ENCODE data around the gene MYBPC2. TPM values are rescaled to one million over a fixed set of nuclear protein-coding genes. Genes with fewer than 3 reads are reported as not detected.

Gene MYBPC2
- total RNA-seq, 2 donors from 2014 or later, result not detected

GRCh38 chr19:50513746-50514345, 81.2 kb downstream of the MYBPC2 start, which contains the start of gene ASPDH:
Gene ASPDH (minus strand): TSS chr19:50513913. CDS start chr19:50513823, 90 bp downstream.
- H3K27ac ChIP-seq, result no peak within 1 kb of the TSS
- H3K9me3 ChIP-seq, result no peaks in the 10 kb centered on the region
- no peak within 1 kb of the TSS for H3K9ac ChIP-seq (ENCODE audit: low read depth in 2 of 2, low read length in 2 of 2)
- no peaks in the 10 kb centered on the region for H3K36me3 ChIP-seq
- intact Hi-C loops (cut with DNase I), result no loop called here
- DNase-seq, result no peak
- peaks cover 3% of the 10 kb centered on the region for H3K27me3 ChIP-seq
- H3K4me3 ChIP-seq, result no peak within 1 kb of the TSS
- no peak for TF ChIP-seq CTCF (IDR thresholded peaks at IDR 0.05)
- no peaks in the 10 kb centered on the region for H3K4me1 ChIP-seq

GRCh38 chr19:50514346-50515167, 81.9 kb downstream of the MYBPC2 start:
- Histone ChIP-seq H3K9me3 (no peaks in the 10 kb centered on the region), H3K36me3 (no peaks in the 10 kb centered on the region), H3K4me1 (no peaks in the 10 kb centered on the region), H3K4me3 (no peak overlapping the region), H3K27me3 (peaks cover 3% of the 10 kb centered on the region), H3K27ac (no peak overlapping the region), H3K9ac (ENCODE audit: low read depth in 2 of 2, low read length in 2 of 2) (no peak overlapping the region)
- intact Hi-C loops (cut with DNase I), result no loop called here
- no peak for DNase-seq
- TF ChIP-seq CTCF (IDR thresholded peaks at IDR 0.05), result no peak

- H3K27me3 ChIP-seq, result peaks cover 3% of the 10 kb centered on the region
- intact Hi-C loops (cut with DNase I), result no loop called here
- H3K9ac ChIP-seq (ENCODE audit: low read depth in 2 of 2, low read length in 2 of 2), result no peak overlapping the region
- H3K36me3 ChIP-seq, result no peaks in the 10 kb centered on the region
- DNase-seq, result no peak
- H3K9me3 ChIP-seq, result no peaks in the 10 kb centered on the region
- no peak overlapping the region for H3K4me3 ChIP-seq
- no peak for TF ChIP-seq CTCF (IDR thresholded peaks at IDR 0.05)
- H3K27ac ChIP-seq, result no peak overlapping the region
- no peaks in the 10 kb centered on the region for H3K4me1 ChIP-seq
These were observed 82.5 kb downstream of the MYBPC2 start for GRCh38 chr19:50515168-50515561.

Other genes starting within 250 kb of the MYBPC2 start
- 100 to 1,000 TPM; 506 to 509 TPM for gene MYH14, start 229.3 kb upstream of the MYBPC2 start, total RNA-seq
- gene KCNC3, start 103.5 kb upstream of the MYBPC2 start, total RNA-seq, result 1 to 10 TPM in 1 of 2 donors, under 1 TPM in 1; 0.61 to 1.0 TPM
- 1 to 10 TPM; 1.9 to 6.1 TPM for gene NAPSA, start 67.3 kb upstream of the MYBPC2 start, total RNA-seq
- 10 to 100 TPM; 57.9 to 60.0 TPM for gene NR1H2, start 56.4 kb upstream of the MYBPC2 start, total RNA-seq
- gene POLD1, start 48.5 kb upstream of the MYBPC2 start, total RNA-seq, result 10 to 100 TPM; 26.2 to 76.3 TPM
- gene SPIB, start 14.0 kb upstream of the MYBPC2 start, total RNA-seq, result 10 to 100 TPM; 32.5 to 46.0 TPM
- gene EMC10, start 43.6 kb downstream of the MYBPC2 start, total RNA-seq, result 100 to 1,000 TPM; 112 to 163 TPM
- gene GARIN5A, start 44.0 kb downstream of the MYBPC2 start, total RNA-seq, result 1 to 10 TPM; 2.1 to 4.4 TPM
- gene JOSD2, start 78.3 kb downstream of the MYBPC2 start, total RNA-seq, result 10 to 100 TPM; 27.0 to 45.0 TPM
- not detected for gene ASPDH, start 81.0 kb downstream of the MYBPC2 start, total RNA-seq
- 1 to 10 TPM; 1.1 TPM for gene LRRC4B, start 135.5 kb downstream of the MYBPC2 start, total RNA-seq
- under 1 TPM in 1 of 2 donors, not detected in 1; 0.13 TPM for gene SYT3, start 207.0 kb downstream of the MYBPC2 start, total RNA-seq
- not detected for gene C19orf81, start 216.6 kb downstream of the MYBPC2 start, total RNA-seq

All from colonic mucosa (tissue), 4 donors.